Stomach (tissue), 4 donors: ENCODE data around the gene IFNA10.
"Not testable (repeated sequence)": the region's sequence is repeated elsewhere in the genome, so short reads cannot be mapped to it uniquely, and the experiment has no call there.

Experiments used
- EP300 ChIP-seq: sonication (generic); formaldehyde crosslinking; IDR thresholded peaks from one replicate; pipeline ENCODE4 v1.6.1; 2017; ENCODE audit warnings: antibody characterized with exemption
- POLR2A ChIP-seq, 4 donors: fragments of 450-650 bp; IDR thresholded peaks; one replicate each; pipeline ENCODE4 v1.6.1; 2016; ENCODE audit warnings: antibody characterized with exemption in 4 of 4, control low read depth in 2 of 4, mild to moderate bottlenecking in 1 of 4, moderate library complexity in 1 of 4
- POLR2AphosphoS5 ChIP-seq, 3 donors: sonication (generic); formaldehyde crosslinking; IDR thresholded peaks; one replicate each; pipeline ENCODE4 v1.6.1; 2016; ENCODE audit warnings: antibody characterized with exemption in 3 of 3
- TF ChIP-seq, protein P1 (sequence below), 7 experiments: fragments of 450-650 bp in 4 of 7; fragments of 200-600 bp in 3 of 7; sonication (generic) in 3 of 7; IDR thresholded peaks; one replicate each; pipeline ENCODE4 v1.5.1; 2016 to 2019; ENCODE audit warnings: antibody characterized with exemption in 7 of 7, control low read depth in 2 of 7, mild to moderate bottlenecking in 1 of 7

DNA sequence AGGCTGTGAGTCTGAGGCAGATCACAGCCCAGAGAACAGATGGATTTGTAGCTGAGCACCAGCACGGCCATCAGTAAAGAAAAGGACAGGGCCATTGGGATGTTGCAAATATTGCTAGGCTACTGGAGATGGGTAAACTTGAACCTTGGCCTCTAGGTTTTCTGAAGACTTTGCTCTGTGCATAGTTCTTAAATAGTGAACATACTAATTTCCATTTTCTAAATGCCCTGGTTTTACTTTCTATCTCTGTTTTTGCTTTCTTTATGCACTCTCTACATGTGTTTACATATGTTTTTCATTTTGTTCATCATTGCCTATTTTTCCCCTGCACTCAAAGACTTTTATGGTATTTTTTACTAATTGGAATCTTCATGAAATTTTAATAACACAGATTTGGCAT, 10.3 kb upstream of the IFNA10 start, which contains the start of gene IFNA16:
- TF ChIP-seq, protein P1, sequence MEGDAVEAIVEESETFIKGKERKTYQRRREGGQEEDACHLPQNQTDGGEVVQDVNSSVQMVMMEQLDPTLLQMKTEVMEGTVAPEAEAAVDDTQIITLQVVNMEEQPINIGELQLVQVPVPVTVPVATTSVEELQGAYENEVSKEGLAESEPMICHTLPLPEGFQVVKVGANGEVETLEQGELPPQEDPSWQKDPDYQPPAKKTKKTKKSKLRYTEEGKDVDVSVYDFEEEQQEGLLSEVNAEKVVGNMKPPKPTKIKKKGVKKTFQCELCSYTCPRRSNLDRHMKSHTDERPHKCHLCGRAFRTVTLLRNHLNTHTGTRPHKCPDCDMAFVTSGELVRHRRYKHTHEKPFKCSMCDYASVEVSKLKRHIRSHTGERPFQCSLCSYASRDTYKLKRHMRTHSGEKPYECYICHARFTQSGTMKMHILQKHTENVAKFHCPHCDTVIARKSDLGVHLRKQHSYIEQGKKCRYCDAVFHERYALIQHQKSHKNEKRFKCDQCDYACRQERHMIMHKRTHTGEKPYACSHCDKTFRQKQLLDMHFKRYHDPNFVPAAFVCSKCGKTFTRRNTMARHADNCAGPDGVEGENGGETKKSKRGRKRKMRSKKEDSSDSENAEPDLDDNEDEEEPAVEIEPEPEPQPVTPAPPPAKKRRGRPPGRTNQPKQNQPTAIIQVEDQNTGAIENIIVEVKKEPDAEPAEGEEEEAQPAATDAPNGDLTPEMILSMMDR (IDR thresholded peaks at IDR 0.05): not testable (repeated sequence)
- not testable (repeated sequence) for TF ChIP-seq POLR2A (IDR thresholded peaks at IDR 0.05); EP300; POLR2AphosphoS5 (IDR thresholded peaks at IDR 0.05)
